ENCODE measurements around the gene NPPC. TPM values are rescaled to one million over a fixed set of nuclear protein-coding genes. Genes with fewer than 3 reads are reported as not detected.

NPPC gene
- polyA plus RNA-seq, 1 experiment = not detected

- POLR2A ChIA-PET = no interaction called here
- CTCF ChIA-PET = interaction anchor here (6.5 kb wide), 1 partner anchor 407 kb away, joined by 67 read pairs; no protein-coding TSS in a partner anchor
- no peak for DNase-seq (ENCODE audit: low read depth, low spot score)
- TF ChIP-seq CTCF (IDR thresholded peaks at IDR 0.05; ENCODE audit: low read depth, low read length) = no peak
- no peak overlapping the region for H3K27ac ChIP-seq (ENCODE audit: low read depth, low read length)
- no peak overlapping the region for H3K4me3 ChIP-seq (ENCODE audit: low read depth, low read length)
- H3K9me3 ChIP-seq (ENCODE audit: control insufficient read depth, insufficient read depth, low read length) = no peaks in the 10 kb centered on the region; the same call in 1 of the 2 replicates
- H3K27me3 ChIP-seq (ENCODE audit: control insufficient read depth, insufficient read depth, low read length) = peaks cover 49% of the 10 kb centered on the region
Observed at GRCh38 chr2:231919341-231920035, 6.7 kb downstream of the NPPC start.

GRCh38 chr2:231918501-231919330, 7.5 kb downstream of the NPPC start:
- no peak for TF ChIP-seq CTCF (IDR thresholded peaks at IDR 0.05; ENCODE audit: low read depth, low read length)
- no peak overlapping the region for H3K4me3 ChIP-seq (ENCODE audit: low read depth, low read length)
- DNase-seq (ENCODE audit: low read depth, low spot score) = no peak
- H3K27ac ChIP-seq (ENCODE audit: low read depth, low read length) = no peak overlapping the region
- ChIA-PET POLR2A (no interaction called here), CTCF (interaction anchor here (1.5 kb wide), 1 partner anchor 407 kb away, joined by 5 read pairs; no protein-coding TSS in a partner anchor)
- H3K27me3 ChIP-seq (ENCODE audit: control insufficient read depth, insufficient read depth, low read length) = peaks cover 49% of the 10 kb centered on the region
- H3K9me3 ChIP-seq (ENCODE audit: control insufficient read depth, insufficient read depth, low read length) = no peaks in the 10 kb centered on the region

- Histone ChIP-seq H3K4me3 (ENCODE audit: low read depth, low read length) (no peak overlapping the region), H3K9me3 (ENCODE audit: control insufficient read depth, insufficient read depth, low read length) (no peaks in the 10 kb centered on the region), H3K27me3 (ENCODE audit: control insufficient read depth, insufficient read depth, low read length) (peaks cover 43% of the 10 kb centered on the region), H3K27ac (ENCODE audit: low read depth, low read length) (no peak overlapping the region)
- ChIA-PET CTCF (interaction anchor here (0.8 to 1.5 kb wide), 3 partner anchors 10 to 408 kb away, joined by 3 to 5 read pairs (median 4); no protein-coding TSS in a partner anchor), POLR2A (no interaction called here)
- DNase-seq (ENCODE audit: low read depth, low spot score) = no peak
- no peak for TF ChIP-seq CTCF (IDR thresholded peaks at IDR 0.05; ENCODE audit: low read depth, low read length)
Observed at GRCh38 chr2:231917280-231918066, 8.7 kb downstream of the NPPC start.

- H3K9me3 ChIP-seq (ENCODE audit: control insufficient read depth, insufficient read depth, low read length) = no peaks in the 10 kb centered on the region
- peaks cover 31% of the 10 kb centered on the region for H3K27me3 ChIP-seq (ENCODE audit: control insufficient read depth, insufficient read depth, low read length)
- TF ChIP-seq CTCF (IDR thresholded peaks at IDR 0.05; ENCODE audit: low read depth, low read length) = no peak
- POLR2A ChIA-PET = no interaction called here
- H3K27ac ChIP-seq (ENCODE audit: low read depth, low read length) = no peak overlapping the region
- no peak overlapping the region for H3K4me3 ChIP-seq (ENCODE audit: low read depth, low read length)
- CTCF ChIA-PET = no interaction called here
- no peak for DNase-seq (ENCODE audit: low read depth, low spot score)
Observed at GRCh38 chr2:231914077-231914690, 12.0 kb downstream of the NPPC start.
